LNCaP clone FGC (cell line): ENCODE measurements around the gene MAPT.
A peak's percentile ranks its signal among the peaks of the same experiment; 100 is the strongest.

ENCODE experiments used
- DNase-seq: peaks from one replicate; pipeline ENCODE4 v3.0.0-alpha.2; 2011; ENCODE audit warnings: low read depth
- H3K4me3 ChIP-seq: 2 replicates; pipeline ENCODE4 v1.5.1; 2011; ENCODE audit warnings: mild to moderate bottlenecking, low read depth, low read length, control low read depth
- CTCF ChIP-seq: IDR thresholded peaks from 2 replicates; pipeline ENCODE4 v1.5.1; 2012; ENCODE audit warnings: mild to moderate bottlenecking; ENCODE audit not compliant: control insufficient read depth, insufficient read depth; ENCODE audit errors: extremely low read depth

The MAPT gene

GRCh38 chr17:46043606-46044005 is 149.3 kb downstream of the MAPT start:
- DNase-seq: no peak
- TF ChIP-seq CTCF: no peak
- H3K4me3 ChIP-seq: no peak overlapping the region

GRCh38 chr17:46044286-46044928 is 150.1 kb downstream of the MAPT start:
- DNase-seq: peak; percentile 94
- peak; percentile 90 for TF ChIP-seq CTCF
- H3K4me3 ChIP-seq: no peak overlapping the region

GRCh38 chr17:46044989-46045388 is 150.6 kb downstream of the MAPT start:
- no peak for DNase-seq
- H3K4me3 ChIP-seq: no peak overlapping the region
- no peak for TF ChIP-seq CTCF

GRCh38 chr17:46045639-46046038 is 151.3 kb downstream of the MAPT start:
- no peak for TF ChIP-seq CTCF
- DNase-seq: no peak
- H3K4me3 ChIP-seq: no peak overlapping the region

DNA sequence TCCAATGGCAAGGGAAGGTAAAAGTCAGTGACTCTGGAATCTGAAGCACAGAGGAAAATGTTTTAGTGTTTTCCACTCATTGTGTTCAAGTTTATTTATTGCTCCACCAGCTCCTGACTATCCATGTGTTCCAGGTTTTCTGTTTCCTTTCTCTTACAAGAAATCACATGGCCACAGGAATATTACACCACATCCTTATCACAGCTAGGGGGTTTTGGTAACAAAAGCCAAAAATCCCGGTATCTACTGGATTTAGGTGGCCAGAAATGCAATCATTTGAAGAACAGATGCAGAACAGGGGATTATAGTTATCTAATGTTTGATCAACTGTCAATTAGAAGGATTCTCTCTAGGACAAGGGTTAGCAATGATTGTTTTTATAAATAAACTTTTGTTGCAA is 152.6 kb downstream of the MAPT start:
- DNase-seq: no peak
- TF ChIP-seq CTCF: no peak
- no peak overlapping the region for H3K4me3 ChIP-seq

GRCh38 chr17:46047398-46047797 is 153.0 kb downstream of the MAPT start:
- no peak overlapping the region for H3K4me3 ChIP-seq
- no peak for TF ChIP-seq CTCF
- no peak for DNase-seq

DNA sequence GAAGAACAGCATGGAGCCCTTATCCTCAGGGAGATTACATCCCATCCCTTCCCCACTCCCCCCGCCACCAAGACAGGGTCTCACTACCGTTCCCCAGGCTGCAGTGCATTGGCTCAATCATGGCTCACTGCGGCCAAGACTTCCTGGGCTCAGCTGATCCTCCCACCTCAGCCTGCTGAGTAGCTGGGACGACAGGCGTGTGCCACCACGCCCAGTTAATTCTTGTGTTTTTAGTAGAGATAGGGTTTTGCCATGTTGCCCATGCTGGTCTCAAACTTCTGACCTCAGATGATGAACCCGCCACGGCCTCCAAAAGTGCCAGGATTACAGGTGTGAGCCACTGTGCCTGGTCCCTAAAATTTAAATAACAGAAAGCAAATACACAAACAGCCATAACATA is 153.5 kb downstream of the MAPT start:
- no peak for DNase-seq
- TF ChIP-seq CTCF: no peak
- H3K4me3 ChIP-seq: no peak overlapping the region
